ENCODE data around the gene CIC.

The CIC gene

DNA sequence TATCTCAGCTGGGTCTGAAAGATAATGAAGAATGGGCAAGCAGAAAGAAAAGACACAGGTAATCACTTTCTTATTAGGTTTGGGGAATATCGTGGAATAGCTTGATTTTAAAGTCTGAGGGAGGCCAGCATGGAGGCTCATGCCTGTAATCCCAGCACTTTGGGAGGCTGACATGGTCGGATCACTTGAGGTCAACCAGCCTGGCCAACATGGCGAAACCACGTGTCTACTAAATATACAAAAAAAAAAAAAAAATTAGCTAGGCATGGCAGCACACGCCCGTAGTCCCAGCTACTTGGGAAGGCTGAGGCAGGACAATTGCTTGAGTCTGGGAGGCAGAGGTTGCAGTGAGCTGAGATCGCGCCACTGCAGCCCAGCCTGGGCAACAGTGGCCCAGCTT lies 34.8 kb downstream of the CIC start:
- Histone ChIP-seq H3K36me3 (ENCODE audit: control insufficient read depth, insufficient read depth, low read length) (peaks cover 9% of the 10 kb centered on the region), H3K9me3 (ENCODE audit: control insufficient read depth, low read length) (no peaks in the 10 kb centered on the region), H3K4me1 (ENCODE audit: control insufficient read depth, insufficient read depth, low read length, poor library complexity, severe bottlenecking) (peaks cover 2% of the 10 kb centered on the region), H3K4me3 (ENCODE audit: extremely low read depth, insufficient read depth, low read length, poor library complexity, severe bottlenecking) (no peak overlapping the region), H3K27ac (ENCODE audit: low read depth, low read length, severe bottlenecking) (no peak overlapping the region)
- 87 to 95% methylated on average over 4 to 7 of the region's 8 CpGs for WGBS, 2 experiments (ENCODE audit: insufficient coverage in 2 of 2)

DNA sequence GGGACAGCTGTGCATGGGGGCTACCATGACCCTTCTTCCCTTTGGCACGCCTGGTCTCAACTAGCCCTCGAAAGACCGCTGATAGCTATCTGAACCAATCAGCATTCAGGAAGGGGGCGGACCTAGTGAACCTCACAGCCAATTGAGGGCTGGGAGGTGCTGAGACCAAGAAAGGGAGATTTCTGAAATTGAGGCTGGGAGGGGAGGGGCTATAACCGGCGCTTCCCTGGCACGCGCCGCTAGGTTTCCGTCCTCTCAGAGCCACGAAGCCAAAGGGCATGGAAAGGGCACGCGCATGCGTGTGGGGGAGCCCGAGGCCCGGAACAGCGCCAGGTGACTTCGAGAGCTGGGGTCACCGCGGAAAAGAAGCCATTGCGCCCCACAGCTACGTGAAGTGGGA lies 37.6 kb downstream of the CIC start:
- Histone ChIP-seq H3K36me3 (ENCODE audit: control insufficient read depth, insufficient read depth, low read length) (no peaks in the 10 kb centered on the region), H3K4me3 (ENCODE audit: extremely low read depth, insufficient read depth, low read length, poor library complexity, severe bottlenecking) (no peak overlapping the region), H3K9me3 (ENCODE audit: control insufficient read depth, low read length) (no peaks in the 10 kb centered on the region), H3K27ac (ENCODE audit: low read depth, low read length, severe bottlenecking) (no peak overlapping the region), H3K4me1 (ENCODE audit: control insufficient read depth, insufficient read depth, low read length, poor library complexity, severe bottlenecking) (peaks cover 2% of the 10 kb centered on the region)
- WGBS, 2 experiments (ENCODE audit: insufficient coverage in 2 of 2), result 96% methylated on average over 19 to 22 of the region's 22 CpGs

DNA sequence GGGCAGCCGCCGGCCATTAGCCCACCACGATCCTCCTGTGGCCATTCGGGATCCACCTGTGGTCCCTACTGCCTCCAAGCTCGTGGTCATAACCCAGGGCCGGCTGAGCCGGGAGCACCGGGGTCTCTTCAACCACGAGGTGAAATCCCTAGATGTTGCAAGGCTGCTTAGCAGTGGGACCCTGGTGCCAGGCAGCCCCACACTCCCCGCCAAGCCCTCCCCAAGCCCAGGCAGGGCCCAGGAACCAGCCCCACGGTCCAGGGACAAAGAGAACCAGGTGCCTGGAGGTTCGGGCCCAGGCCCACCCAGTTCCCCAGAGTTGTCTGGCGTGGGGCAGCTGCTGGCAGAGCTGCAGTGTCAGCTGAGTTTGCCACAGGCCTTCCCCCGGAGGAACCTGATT lies 40.6 kb downstream of the CIC start:
- no peaks in the 10 kb centered on the region for H3K4me1 ChIP-seq (ENCODE audit: control insufficient read depth, insufficient read depth, low read length, poor library complexity, severe bottlenecking)

GRCh38 chr19:42311657-42312056 lies 42.6 kb downstream of the CIC start:
- WGBS, 2 experiments (ENCODE audit: insufficient coverage in 2 of 2), result 85 to 100% methylated on average over 1 of the region's 2 CpGs
- H3K27ac ChIP-seq (ENCODE audit: low read depth, low read length, severe bottlenecking), result no peak overlapping the region
- H3K9me3 ChIP-seq (ENCODE audit: control insufficient read depth, low read length), result no peaks in the 10 kb centered on the region
- H3K4me1 ChIP-seq (ENCODE audit: control insufficient read depth, insufficient read depth, low read length, poor library complexity, severe bottlenecking), result no peaks in the 10 kb centered on the region
- H3K36me3 ChIP-seq (ENCODE audit: control insufficient read depth, insufficient read depth, low read length), result no peaks in the 10 kb centered on the region
- H3K4me3 ChIP-seq (ENCODE audit: extremely low read depth, insufficient read depth, low read length, poor library complexity, severe bottlenecking), result no peak overlapping the region

More for the DNA sequence above, 40.6 kb downstream of the CIC start:
- Histone ChIP-seq H3K36me3 (ENCODE audit: control insufficient read depth, insufficient read depth, low read length) (no peaks in the 10 kb centered on the region), H3K9me3 (ENCODE audit: control insufficient read depth, low read length) (no peaks in the 10 kb centered on the region), H3K27ac (ENCODE audit: low read depth, low read length, severe bottlenecking) (no peak overlapping the region), H3K4me3 (ENCODE audit: extremely low read depth, insufficient read depth, low read length, poor library complexity, severe bottlenecking) (no peak overlapping the region)
- WGBS, 2 experiments (ENCODE audit: insufficient coverage in 2 of 2), result 87 to 89% methylated on average over 12 to 14 of the region's 14 CpGs

GRCh38 chr19:42312370-42312769 lies 43.3 kb downstream of the CIC start:
- no peak overlapping the region for H3K4me3 ChIP-seq (ENCODE audit: extremely low read depth, insufficient read depth, low read length, poor library complexity, severe bottlenecking)
- H3K36me3 ChIP-seq (ENCODE audit: control insufficient read depth, insufficient read depth, low read length), result no peaks in the 10 kb centered on the region
- no peaks in the 10 kb centered on the region for H3K9me3 ChIP-seq (ENCODE audit: control insufficient read depth, low read length)
- no peak overlapping the region for H3K27ac ChIP-seq (ENCODE audit: low read depth, low read length, severe bottlenecking)
- WGBS, 2 experiments (ENCODE audit: insufficient coverage in 2 of 2), result 98 to 100% methylated on average over 5 of the region's 5 CpGs
- no peaks in the 10 kb centered on the region for H3K4me1 ChIP-seq (ENCODE audit: control insufficient read depth, insufficient read depth, low read length, poor library complexity, severe bottlenecking)

GRCh38 chr19:42313096-42313839 lies 44.2 kb downstream of the CIC start, which contains the start of gene TMEM145:
TSS of gene TMEM145 (plus strand) at chr19:42313309. CDS start at chr19:42313377, 68 bp downstream.
- Histone ChIP-seq H3K9me3 (ENCODE audit: control insufficient read depth, low read length) (no peaks in the 10 kb centered on the region), H3K36me3 (ENCODE audit: control insufficient read depth, insufficient read depth, low read length) (no peaks in the 10 kb centered on the region), H3K4me1 (ENCODE audit: control insufficient read depth, insufficient read depth, low read length, poor library complexity, severe bottlenecking) (no peaks in the 10 kb centered on the region), H3K4me3 (ENCODE audit: extremely low read depth, insufficient read depth, low read length, poor library complexity, severe bottlenecking) (peak within 1 kb of the TSS; percentile 47), H3K27ac (ENCODE audit: low read depth, low read length, severe bottlenecking) (no peak within 1 kb of the TSS)
- WGBS, 2 experiments (ENCODE audit: insufficient coverage in 2 of 2), result 2% methylated on average over 51 to 63 of the region's 67 CpGs

DNA sequence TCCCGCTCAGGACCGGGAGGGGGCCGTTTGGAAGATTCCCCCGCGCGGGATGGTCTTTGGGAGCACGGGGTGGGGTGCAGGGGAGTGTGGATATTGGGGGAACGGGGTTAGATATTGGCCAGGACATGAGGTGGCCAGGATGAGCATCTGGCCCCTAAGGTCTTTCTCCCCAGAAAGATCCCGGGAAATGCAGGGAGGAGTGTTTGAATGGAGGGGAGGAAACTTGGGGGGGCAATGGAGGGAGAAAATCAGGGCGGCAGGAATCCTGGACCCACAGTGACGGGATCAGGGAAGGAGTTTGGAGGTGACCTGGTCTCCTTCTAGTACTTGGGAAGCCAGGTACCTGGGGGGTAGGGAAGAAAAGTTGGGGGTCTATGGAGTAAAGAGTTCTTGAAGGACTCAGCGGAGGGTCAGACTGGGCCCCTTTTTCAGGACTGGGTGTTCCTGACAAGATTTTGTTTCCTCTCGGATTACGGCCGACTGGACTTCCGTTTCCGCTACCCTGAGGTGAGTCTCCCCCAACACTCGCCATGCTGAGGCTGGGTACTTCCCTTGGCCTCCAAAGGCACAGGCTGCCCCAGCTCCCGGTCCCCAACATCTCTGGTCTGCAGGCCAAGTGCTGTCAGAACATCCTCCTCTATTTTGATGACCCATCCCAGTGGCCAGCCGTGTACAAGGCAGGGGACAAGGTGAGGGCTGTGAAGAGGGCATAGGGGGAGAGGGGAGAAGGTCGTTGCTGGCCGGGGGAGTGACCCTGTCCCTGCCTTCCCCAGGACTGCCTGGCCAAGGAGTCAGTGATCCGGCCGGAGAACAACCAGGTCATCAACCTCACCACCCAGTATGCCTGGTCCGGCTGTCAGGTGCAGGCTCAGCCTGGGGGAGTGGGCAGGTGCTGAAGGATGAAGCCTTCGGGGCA lies 45.0 kb downstream of the CIC start:
- Histone ChIP-seq H3K4me1 (ENCODE audit: control insufficient read depth, insufficient read depth, low read length, poor library complexity, severe bottlenecking) (no peaks in the 10 kb centered on the region), H3K36me3 (ENCODE audit: control insufficient read depth, insufficient read depth, low read length) (no peaks in the 10 kb centered on the region), H3K9me3 (ENCODE audit: control insufficient read depth, low read length) (no peaks in the 10 kb centered on the region), H3K27ac (ENCODE audit: low read depth, low read length, severe bottlenecking) (no peak overlapping the region), H3K4me3 (ENCODE audit: extremely low read depth, insufficient read depth, low read length, poor library complexity, severe bottlenecking) (peak overlapping the region; percentile 47)
- WGBS, 2 experiments (ENCODE audit: insufficient coverage in 2 of 2), result 33 to 41% methylated on average over 19 to 22 of the region's 26 CpGs

DNA sequence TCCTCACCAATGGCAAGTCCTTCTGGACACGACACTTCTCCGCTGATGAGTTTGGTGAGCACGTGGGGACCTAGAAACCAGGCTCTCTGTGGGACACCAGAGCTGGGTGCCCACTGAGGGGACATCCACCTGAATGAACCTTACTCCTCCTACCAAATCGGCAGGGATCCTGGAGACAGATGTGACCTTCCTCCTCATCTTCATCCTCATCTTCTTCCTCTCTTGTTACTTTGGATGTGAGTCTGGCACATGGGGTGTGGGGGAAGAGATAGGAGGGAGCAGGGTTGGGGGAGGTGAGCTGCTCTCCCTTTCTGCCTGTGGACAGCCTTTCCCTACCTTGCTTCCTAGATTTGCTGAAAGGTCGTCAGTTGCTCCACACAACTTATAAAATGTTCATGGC lies 46.0 kb downstream of the CIC start:
- Histone ChIP-seq H3K27ac (ENCODE audit: low read depth, low read length, severe bottlenecking) (no peak overlapping the region), H3K4me3 (ENCODE audit: extremely low read depth, insufficient read depth, low read length, poor library complexity, severe bottlenecking) (no peak overlapping the region), H3K4me1 (ENCODE audit: control insufficient read depth, insufficient read depth, low read length, poor library complexity, severe bottlenecking) (no peaks in the 10 kb centered on the region), H3K36me3 (ENCODE audit: control insufficient read depth, insufficient read depth, low read length) (no peaks in the 10 kb centered on the region), H3K9me3 (ENCODE audit: control insufficient read depth, low read length) (no peaks in the 10 kb centered on the region)
- 66 to 72% methylated on average over 2 to 3 of the region's 5 CpGs for WGBS, 2 experiments (ENCODE audit: insufficient coverage in 2 of 2)

DNA sequence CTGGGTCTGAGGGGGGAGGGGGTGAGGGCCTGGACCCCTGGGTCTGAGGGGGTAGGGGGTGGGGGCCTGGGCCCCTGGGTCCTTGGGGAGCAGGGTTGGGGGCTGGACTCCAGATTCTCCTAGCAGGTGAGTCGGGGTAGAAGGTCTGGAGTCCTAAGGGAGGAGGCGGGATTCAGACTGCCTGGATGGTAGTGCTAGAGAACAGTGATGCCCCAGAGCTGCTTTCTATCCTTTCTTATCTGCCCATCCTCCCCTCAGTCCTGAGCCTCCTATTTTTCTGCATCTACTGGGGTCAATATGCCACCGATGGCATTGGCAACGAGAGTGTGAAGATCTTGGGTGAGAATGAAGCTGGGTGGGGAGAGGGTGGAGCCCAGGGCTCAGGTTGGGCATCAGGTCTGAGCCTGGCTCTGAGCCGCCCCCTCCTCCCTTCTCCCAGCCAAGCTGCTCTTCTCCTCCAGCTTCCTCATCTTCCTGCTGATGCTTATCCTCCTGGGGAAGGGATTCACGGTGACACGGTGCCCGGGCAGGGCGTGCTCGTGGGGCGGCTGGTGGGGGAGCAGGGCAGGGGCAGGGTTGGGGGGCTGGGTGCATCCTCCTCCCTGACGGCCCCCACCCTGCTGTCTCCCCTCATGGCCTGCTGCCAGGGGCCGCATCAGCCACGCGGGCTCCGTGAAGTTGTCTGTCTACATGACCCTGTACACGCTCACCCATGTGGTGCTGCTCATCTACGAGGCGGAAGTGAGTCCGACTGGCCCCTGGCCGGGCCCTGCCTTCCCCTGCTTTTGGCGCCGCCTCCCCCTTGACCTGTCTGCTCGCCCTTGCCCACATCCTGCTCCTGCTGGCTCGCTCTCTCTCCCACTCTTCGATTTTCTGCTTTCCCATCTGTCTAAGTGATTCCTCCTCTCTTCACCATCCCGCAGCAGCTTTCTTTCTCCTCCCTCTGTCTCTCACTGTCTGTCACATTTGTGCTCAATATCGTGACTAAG lies 47.5 kb downstream of the CIC start:
- no peaks in the 10 kb centered on the region for H3K36me3 ChIP-seq (ENCODE audit: control insufficient read depth, insufficient read depth, low read length)
- no peak overlapping the region for H3K27ac ChIP-seq (ENCODE audit: low read depth, low read length, severe bottlenecking)
- H3K4me1 ChIP-seq (ENCODE audit: control insufficient read depth, insufficient read depth, low read length, poor library complexity, severe bottlenecking), result no peaks in the 10 kb centered on the region
- 74 to 78% methylated on average over 17 to 23 of the region's 28 CpGs for whole genome bisulfite sequencing, 2 experiments (ENCODE audit: insufficient coverage in 2 of 2)
- no peak overlapping the region for H3K4me3 ChIP-seq (ENCODE audit: extremely low read depth, insufficient read depth, low read length, poor library complexity, severe bottlenecking)
- H3K9me3 ChIP-seq (ENCODE audit: control insufficient read depth, low read length), result no peaks in the 10 kb centered on the region

- no peaks in the 10 kb centered on the region for H3K4me1 ChIP-seq (ENCODE audit: control insufficient read depth, insufficient read depth, low read length, poor library complexity, severe bottlenecking)
- H3K9me3 ChIP-seq (ENCODE audit: control insufficient read depth, low read length), result no peaks in the 10 kb centered on the region
- no peak overlapping the region for H3K4me3 ChIP-seq (ENCODE audit: extremely low read depth, insufficient read depth, low read length, poor library complexity, severe bottlenecking)
- H3K27ac ChIP-seq (ENCODE audit: low read depth, low read length, severe bottlenecking), result no peak overlapping the region
- H3K36me3 ChIP-seq (ENCODE audit: control insufficient read depth, insufficient read depth, low read length), result no peaks in the 10 kb centered on the region
- 75 to 79% methylated on average over 10 to 11 of the region's 13 CpGs for WGBS, 2 experiments (ENCODE audit: insufficient coverage in 2 of 2)
Observed at GRCh38 chr19:42317535-42317934, 48.5 kb downstream of the CIC start.
